Smooth muscle cell (in vitro differentiated cells): ENCODE results near the gene MAGI2. TPM values are rescaled to one million over a fixed set of nuclear protein-coding genes. Genes with fewer than 3 reads are reported as not detected.

Experiments
- DNase-seq: peaks from one replicate; lab custom pipeline; 2025; ENCODE audit not compliant: unreplicated experiment; lab: John Stamatoyannopoulos, UW
- H2AFZ ChIP-seq: fragments of 200-600 bp; sonication (generic); 2 replicates; pipeline ENCODE4 v1.6.0; 2016; ENCODE audit warnings: antibody characterized with exemption, low read depth, mild to moderate bottlenecking
- H3F3A ChIP-seq: fragments of 200-600 bp; sonication (generic); 2 replicates; pipeline ENCODE4 v1.6.0; 2017; ENCODE audit warnings: antibody characterized with exemption, low read depth
- H3K27ac ChIP-seq: fragments of 200-600 bp; sonication (generic); 2 replicates; pipeline ENCODE4 v1.5.1; 2016; ENCODE audit warnings: low read depth, mild to moderate bottlenecking
- H3K27me3 ChIP-seq: fragments of 200-600 bp; sonication (generic); 2 replicates; pipeline ENCODE4 v1.6.1; 2016; ENCODE audit warnings: low read depth, mild to moderate bottlenecking
- H3K36me3 ChIP-seq: fragments of 200-600 bp; sonication (generic); 2 replicates; pipeline ENCODE4 v1.5.1; 2016; ENCODE audit warnings: low read depth
- H3K4me1 ChIP-seq: fragments of 200-600 bp; sonication (generic); 2 replicates; pipeline ENCODE4 v1.5.1; 2016; ENCODE audit warnings: low read depth
- H3K4me2 ChIP-seq: fragments of 200-600 bp; sonication (generic); 2 replicates; pipeline ENCODE4 v1.6.0; 2016; ENCODE audit warnings: mild to moderate bottlenecking
- H3K4me3 ChIP-seq: fragments of 200-600 bp; sonication (generic); 2 replicates; pipeline ENCODE4 v1.5.1; 2016; ENCODE audit warnings: mild to moderate bottlenecking
- H3K79me2 ChIP-seq: fragments of 200-600 bp; sonication (generic); 2 replicates; pipeline ENCODE4 v1.6.0; 2016; ENCODE audit warnings: low read depth, mild to moderate bottlenecking
- H3K9ac ChIP-seq: fragments of 200-600 bp; sonication (generic); 2 replicates; pipeline ENCODE4 v1.6.0; 2016; ENCODE audit warnings: low read depth
- H3K9me3 ChIP-seq: fragments of 200-600 bp; sonication (generic); replicated peaks from 2 replicates; pipeline ENCODE4 v1.5.1; 2016; ENCODE audit warnings: low read depth
- H4K20me1 ChIP-seq: fragments of 200-600 bp; sonication (generic); 2 replicates; pipeline ENCODE4 v1.6.0; 2016; ENCODE audit warnings: low read depth
- WGBS: methylation state at CpG from one replicate; pipeline ENCODE4 v1.1.7; 2016; ENCODE audit warnings: low lambda C conversion rate; 5-methylcytosine and 5-hydroxymethylcytosine counted together
- polyA plus RNA-seq: library from polyadenylated mRNA; unstranded; fragments of >200 nt; fragmentation: Nextera tagmentation; extraction: Ambion mirVana; gene quantifications from 2 replicates; pipeline ENCODE4 v1.2.1, GENCODE V29; 2016
- total RNA-seq: library from RNA; depleted of rRNA; stranded (reverse); fragments of >200 nt; gene quantifications from 2 replicates; pipeline ENCODE4 v1.2.3, GENCODE V29; 2014
- TF ChIP-seq, protein P1 (sequence below): fragments of 200-600 bp; sonication (generic); IDR thresholded peaks from 2 replicates; pipeline ENCODE4 v1.5.1; 2017; ENCODE audit warnings: borderline replicate concordance, mild to moderate bottlenecking, antibody characterized with exemption; ENCODE audit not compliant: insufficient read depth, poor library complexity, severe bottlenecking

Gene MAGI2
- total and polyA plus RNA-seq, 2 experiments from 2014 or later: 3.4 to 10.7 TPM

DNA sequence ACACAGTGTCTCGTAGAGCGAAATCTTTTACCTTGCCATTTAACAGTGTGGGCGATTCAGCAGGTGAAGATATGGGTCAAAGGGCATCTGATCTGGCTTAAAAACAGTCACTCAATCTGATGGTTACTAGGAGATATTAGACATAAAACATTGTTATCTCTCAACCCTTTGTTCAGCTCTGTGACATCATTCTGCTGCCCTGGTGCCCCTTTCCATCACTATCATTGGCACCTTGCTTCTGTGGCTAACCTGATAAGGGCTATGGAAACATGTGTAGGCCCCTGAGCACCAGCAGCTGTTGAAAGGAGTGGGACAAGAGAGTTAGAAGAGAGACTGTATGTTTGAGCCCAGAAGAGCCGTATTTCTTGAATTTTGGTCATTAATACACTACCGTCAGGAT is 1004.6 kb downstream of the MAGI2 start:
- Histone ChIP-seq H3F3A (no peaks in the 10 kb centered on the region), H3K4me1 (no peaks in the 10 kb centered on the region), H3K9me3 (no peaks in the 10 kb centered on the region), H3K9ac (no peak overlapping the region), H4K20me1 (no peaks in the 10 kb centered on the region), H3K79me2 (no peaks in the 10 kb centered on the region), H3K4me2 (no peak overlapping the region), H3K27me3 (no peaks in the 10 kb centered on the region), H3K4me3 (no peak overlapping the region), H3K27ac (no peak overlapping the region), H3K36me3 (no peaks in the 10 kb centered on the region), H2AFZ (no peak overlapping the region)
- TF ChIP-seq, protein P1, sequence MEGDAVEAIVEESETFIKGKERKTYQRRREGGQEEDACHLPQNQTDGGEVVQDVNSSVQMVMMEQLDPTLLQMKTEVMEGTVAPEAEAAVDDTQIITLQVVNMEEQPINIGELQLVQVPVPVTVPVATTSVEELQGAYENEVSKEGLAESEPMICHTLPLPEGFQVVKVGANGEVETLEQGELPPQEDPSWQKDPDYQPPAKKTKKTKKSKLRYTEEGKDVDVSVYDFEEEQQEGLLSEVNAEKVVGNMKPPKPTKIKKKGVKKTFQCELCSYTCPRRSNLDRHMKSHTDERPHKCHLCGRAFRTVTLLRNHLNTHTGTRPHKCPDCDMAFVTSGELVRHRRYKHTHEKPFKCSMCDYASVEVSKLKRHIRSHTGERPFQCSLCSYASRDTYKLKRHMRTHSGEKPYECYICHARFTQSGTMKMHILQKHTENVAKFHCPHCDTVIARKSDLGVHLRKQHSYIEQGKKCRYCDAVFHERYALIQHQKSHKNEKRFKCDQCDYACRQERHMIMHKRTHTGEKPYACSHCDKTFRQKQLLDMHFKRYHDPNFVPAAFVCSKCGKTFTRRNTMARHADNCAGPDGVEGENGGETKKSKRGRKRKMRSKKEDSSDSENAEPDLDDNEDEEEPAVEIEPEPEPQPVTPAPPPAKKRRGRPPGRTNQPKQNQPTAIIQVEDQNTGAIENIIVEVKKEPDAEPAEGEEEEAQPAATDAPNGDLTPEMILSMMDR: no peak
- no peak for DNase-seq
- 95% methylated on average over 5 of the region's 5 CpGs for WGBS

DNA sequence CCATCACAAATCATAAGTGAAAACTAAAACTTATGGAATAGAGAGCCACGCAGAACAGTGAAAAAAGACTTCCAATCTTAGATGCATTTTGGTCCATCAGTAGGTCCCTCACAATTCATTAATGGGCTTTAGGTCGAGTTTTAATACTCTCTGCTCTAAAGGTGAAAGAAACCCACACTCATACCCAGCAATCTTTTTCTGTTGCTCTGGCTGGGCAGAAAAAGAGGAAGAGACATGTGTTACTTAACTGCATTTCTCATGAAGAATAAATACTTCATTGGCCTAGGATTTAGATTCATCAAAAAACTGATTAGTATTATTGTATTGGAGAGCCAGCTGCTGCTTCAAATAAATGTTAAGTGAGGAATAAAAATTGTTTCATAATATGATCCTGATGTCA is 1009.2 kb downstream of the MAGI2 start:
- Histone ChIP-seq H3K79me2 (no peaks in the 10 kb centered on the region), H3K9ac (no peak overlapping the region), H3F3A (no peaks in the 10 kb centered on the region), H3K36me3 (no peaks in the 10 kb centered on the region), H3K9me3 (no peaks in the 10 kb centered on the region), H3K4me2 (no peak overlapping the region), H3K4me3 (no peak overlapping the region), H2AFZ (no peak overlapping the region), H3K27me3 (no peaks in the 10 kb centered on the region), H4K20me1 (no peaks in the 10 kb centered on the region), H3K4me1 (no peaks in the 10 kb centered on the region), H3K27ac (no peak overlapping the region)
- DNase-seq: no peak
- 87% methylated on average over 2 of the region's 2 CpGs for WGBS
- TF ChIP-seq, protein P1: no peak

DNA sequence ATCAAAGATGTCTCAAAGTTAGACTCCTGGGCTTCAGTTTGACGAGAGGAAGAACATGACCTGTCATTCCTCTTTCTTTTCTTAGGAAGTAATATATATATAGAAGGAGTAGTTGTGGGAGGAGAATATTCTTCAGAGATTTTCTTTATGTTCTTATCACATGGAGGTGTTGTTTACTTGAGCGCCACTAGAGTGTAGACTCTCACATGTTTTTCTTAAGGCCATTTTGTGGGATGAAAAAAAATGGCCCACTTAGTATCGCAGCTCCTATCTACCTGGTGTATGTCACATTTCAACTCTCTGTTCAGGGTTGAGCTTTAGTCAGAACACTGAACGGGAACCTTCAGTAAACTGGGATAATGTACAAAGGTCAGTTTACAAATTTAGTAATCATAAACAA is 1009.7 kb downstream of the MAGI2 start:
- no peaks in the 10 kb centered on the region for H4K20me1 ChIP-seq
- H3K4me3 ChIP-seq: no peak overlapping the region
- H3K27ac ChIP-seq: no peak overlapping the region
- no peak overlapping the region for H3K9ac ChIP-seq
- no peaks in the 10 kb centered on the region for H3K36me3 ChIP-seq
- H3K4me2 ChIP-seq: no peak overlapping the region
- no peaks in the 10 kb centered on the region for H3K9me3 ChIP-seq
- H2AFZ ChIP-seq: no peak overlapping the region
- no peaks in the 10 kb centered on the region for H3K79me2 ChIP-seq
- H3K4me1 ChIP-seq: no peaks in the 10 kb centered on the region
- no peaks in the 10 kb centered on the region for H3F3A ChIP-seq
- no peak for DNase-seq
- no peaks in the 10 kb centered on the region for H3K27me3 ChIP-seq
- 59% methylated on average over 4 of the region's 4 CpGs for WGBS
- TF ChIP-seq, protein P1: no peak

DNA sequence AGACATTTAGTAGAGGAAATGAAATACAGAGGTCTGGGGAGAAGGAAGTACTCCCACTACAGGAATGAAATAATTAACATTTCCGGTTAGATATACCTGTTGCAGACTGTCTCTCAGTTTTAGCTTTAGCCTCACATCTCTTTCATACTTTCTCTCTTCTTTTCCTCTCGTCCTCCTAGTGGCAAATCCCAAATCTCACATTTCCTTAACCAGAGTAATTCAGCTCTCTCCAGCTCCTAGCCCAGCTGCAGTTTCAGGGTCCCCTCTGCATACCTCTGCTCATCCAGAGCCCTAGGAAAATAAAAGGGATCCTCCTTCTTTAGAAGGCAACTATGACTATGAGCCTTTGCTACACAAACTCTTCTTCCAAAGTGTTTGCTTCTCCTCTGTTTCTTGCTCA is 1011.7 kb downstream of the MAGI2 start:
- no peak for DNase-seq
- TF ChIP-seq, protein P1: no peak
- 68% methylated on average over 2 of the region's 2 CpGs for WGBS
- Histone ChIP-seq H3K79me2 (no peaks in the 10 kb centered on the region), H3K27ac (no peak overlapping the region), H3K36me3 (no peaks in the 10 kb centered on the region), H3F3A (no peaks in the 10 kb centered on the region), H3K4me1 (no peaks in the 10 kb centered on the region), H4K20me1 (no peaks in the 10 kb centered on the region), H3K9ac (no peak overlapping the region), H3K4me3 (no peak overlapping the region), H3K4me2 (no peak overlapping the region), H3K9me3 (no peaks in the 10 kb centered on the region), H2AFZ (no peak overlapping the region), H3K27me3 (no peaks in the 10 kb centered on the region)
